Left ventricle myocardium inferior (tissue), 1 donor: Measurements from ENCODE around the gene PARP4. TPM values are rescaled to one million over a fixed set of nuclear protein-coding genes. Genes with fewer than 3 reads are reported as not detected.
"Not testable (repeated sequence)": the region's sequence is repeated elsewhere in the genome, so short reads cannot be mapped to it uniquely, and the experiment has no call there.

Source experiments
- DNase-seq: peaks from one replicate; pipeline ENCODE4 v3.0.0-alpha.2; 2020
- H3K27ac ChIP-seq: fragments of 200-600 bp; replicated peaks from 2 replicates; pipeline ENCODE4 v1.8.0; 2021
- H3K27me3 ChIP-seq: fragments of 200-600 bp; 2 replicates; pipeline ENCODE4 v1.8.0; 2021; ENCODE audit warnings: low read depth
- H3K36me3 ChIP-seq: fragments of 200-600 bp; 2 replicates; pipeline ENCODE4 v1.8.0; 2021
- H3K4me1 ChIP-seq: fragments of 200-600 bp; 2 replicates; pipeline ENCODE4 v1.8.0; 2021
- H3K4me3 ChIP-seq: fragments of 200-600 bp; 2 replicates; pipeline ENCODE4 v1.8.0; 2021; ENCODE audit warnings: mild to moderate bottlenecking, moderate library complexity
- H3K9me3 ChIP-seq: fragments of 200-600 bp; replicated peaks from 2 replicates; pipeline ENCODE4 v1.8.0; 2021
- intact Hi-C: fragments of 100-400 bp; cut with micrococcal nuclease; formaldehyde crosslinking; loops from one replicate; pipeline ENCODE4 v1.11.0; 2022
- total RNA-seq: library from RNA; stranded (reverse); fragmentation: NEBNext Ultra II Directional; extraction: Animal tissue kit (Norgen Biotek cat#: 25700); gene quantifications from one replicate; pipeline ENCODE4 v1.2.1, GENCODE V29; 2021
- TF ChIP-seq, protein P1 (sequence below): fragments of 200-600 bp; IDR thresholded peaks from 2 replicates; pipeline ENCODE4 v1.8.0; 2021; ENCODE audit warnings: antibody characterized with exemption, mild to moderate bottlenecking, borderline replicate concordance
- donor health status: DM: no; HTN: yes; CAD: no; lungs with severe emphysema.

Gene PARP4
- total RNA-seq, 1 donor from 2014 or later = 23.6 TPM

DNA sequence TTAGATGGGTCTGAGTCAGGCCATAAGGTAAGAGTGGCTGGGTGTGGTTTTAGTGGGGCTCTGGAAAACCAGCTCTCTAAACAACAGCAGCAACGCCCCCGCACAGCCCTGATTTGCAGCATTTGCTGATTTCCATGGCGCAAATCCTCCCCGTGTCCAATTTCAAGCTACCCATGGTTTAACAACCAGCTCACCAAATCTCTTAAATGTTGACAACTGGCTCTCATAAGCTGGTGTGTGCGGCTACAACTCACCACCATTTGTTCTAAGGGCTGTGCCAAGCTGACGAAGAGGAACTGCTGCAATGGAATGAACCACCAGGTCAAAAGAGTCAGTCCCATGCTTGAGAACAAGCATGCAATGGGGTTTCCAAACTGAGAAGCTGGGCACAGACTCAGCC is 22.9 kb downstream of the PARP4 start:
- intact Hi-C loops = no loop called here
- Histone ChIP-seq H3K27me3 (no peaks in the 10 kb centered on the region), H3K4me1 (no peaks in the 10 kb centered on the region), H3K4me3 (no peak overlapping the region), H3K36me3 (peaks cover 96% of the 10 kb centered on the region), H3K9me3 (no peaks in the 10 kb centered on the region), H3K27ac (no peak overlapping the region)
- TF ChIP-seq, protein P1, sequence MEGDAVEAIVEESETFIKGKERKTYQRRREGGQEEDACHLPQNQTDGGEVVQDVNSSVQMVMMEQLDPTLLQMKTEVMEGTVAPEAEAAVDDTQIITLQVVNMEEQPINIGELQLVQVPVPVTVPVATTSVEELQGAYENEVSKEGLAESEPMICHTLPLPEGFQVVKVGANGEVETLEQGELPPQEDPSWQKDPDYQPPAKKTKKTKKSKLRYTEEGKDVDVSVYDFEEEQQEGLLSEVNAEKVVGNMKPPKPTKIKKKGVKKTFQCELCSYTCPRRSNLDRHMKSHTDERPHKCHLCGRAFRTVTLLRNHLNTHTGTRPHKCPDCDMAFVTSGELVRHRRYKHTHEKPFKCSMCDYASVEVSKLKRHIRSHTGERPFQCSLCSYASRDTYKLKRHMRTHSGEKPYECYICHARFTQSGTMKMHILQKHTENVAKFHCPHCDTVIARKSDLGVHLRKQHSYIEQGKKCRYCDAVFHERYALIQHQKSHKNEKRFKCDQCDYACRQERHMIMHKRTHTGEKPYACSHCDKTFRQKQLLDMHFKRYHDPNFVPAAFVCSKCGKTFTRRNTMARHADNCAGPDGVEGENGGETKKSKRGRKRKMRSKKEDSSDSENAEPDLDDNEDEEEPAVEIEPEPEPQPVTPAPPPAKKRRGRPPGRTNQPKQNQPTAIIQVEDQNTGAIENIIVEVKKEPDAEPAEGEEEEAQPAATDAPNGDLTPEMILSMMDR = no peak
- DNase-seq = no peak

DNA sequence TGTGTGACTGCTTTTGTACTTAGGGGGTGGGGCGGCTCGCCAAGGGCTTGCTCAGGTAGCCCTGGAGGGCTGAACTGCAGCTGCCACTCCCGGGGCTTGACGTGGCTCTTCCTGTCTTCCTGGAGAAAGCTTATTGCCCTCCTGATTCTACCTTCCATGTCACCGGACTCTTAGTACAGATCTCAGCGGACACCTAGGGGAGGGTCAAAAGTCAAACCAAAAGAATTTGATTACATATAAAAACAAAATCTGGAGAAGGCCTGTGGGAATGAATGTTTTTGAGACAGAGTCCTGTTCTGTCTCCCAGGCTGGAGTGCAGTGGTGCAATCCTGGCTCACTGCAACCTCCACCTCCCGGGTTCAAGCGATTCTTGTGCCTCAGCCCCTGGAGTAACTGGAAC is 24.5 kb downstream of the PARP4 start:
- intact Hi-C loops, DNase-seq, H3K27ac ChIP-seq, H3K4me3 ChIP-seq, H3K9me3 ChIP-seq, H3K4me1 ChIP-seq, H3K27me3 ChIP-seq: not testable (repeated sequence)
- H3K36me3 ChIP-seq = peaks cover 94% of the 10 kb centered on the region

DNA sequence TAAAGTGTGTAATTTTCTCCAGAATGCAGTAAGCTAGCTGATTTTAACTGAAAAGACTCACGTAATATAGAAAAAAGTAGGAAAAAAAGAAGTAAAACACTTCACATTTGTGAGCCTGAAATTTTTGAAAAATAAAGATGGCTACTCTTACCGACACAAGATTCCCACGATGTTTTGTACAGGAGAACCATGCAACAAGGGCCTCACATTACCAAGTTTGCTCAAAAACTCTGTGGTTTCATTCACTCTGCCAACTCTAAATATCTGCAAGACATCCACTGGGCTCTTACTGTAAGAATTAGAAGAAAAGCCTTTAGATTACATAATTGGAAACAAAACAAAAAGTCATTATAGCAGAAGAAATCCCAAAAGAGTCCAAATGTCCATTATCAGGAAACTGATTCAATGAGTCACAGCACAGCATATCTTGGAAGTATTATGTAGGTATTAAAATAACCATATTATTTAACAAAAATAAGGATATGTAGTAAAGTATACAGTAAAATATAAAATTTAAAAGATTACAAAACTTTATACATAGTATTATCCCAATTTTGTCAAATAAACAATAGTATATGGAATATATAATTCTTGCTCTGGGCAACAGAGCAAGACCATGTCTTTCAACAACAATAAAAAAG is 26.4 kb downstream of the PARP4 start:
- DNase-seq, H3K27ac ChIP-seq, intact Hi-C loops, H3K4me3 ChIP-seq, H3K9me3 ChIP-seq, H3K27me3 ChIP-seq, H3K4me1 ChIP-seq: not testable (repeated sequence)
- peaks cover 93% of the 10 kb centered on the region for H3K36me3 ChIP-seq

DNA sequence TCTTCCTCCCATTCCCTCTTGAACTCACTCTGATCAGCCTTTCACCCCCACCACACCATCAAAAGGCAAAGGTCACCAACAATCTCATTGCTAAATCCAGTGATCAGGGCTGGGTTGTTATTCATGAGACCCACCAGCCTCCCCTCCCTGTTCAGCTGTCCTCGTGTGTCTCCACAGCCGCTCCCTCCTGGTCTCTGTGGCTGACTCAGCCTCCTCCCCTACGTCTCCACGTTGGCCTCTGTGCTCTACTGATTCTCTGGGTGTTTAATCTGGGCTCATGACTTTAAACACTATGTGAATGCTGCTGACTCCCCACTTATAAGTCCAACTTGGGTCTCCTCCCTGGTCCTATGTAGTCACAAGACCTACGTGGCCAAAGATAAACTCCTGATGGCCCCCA is 38.9 kb downstream of the PARP4 start:
- DNase-seq = no peak
- no peaks in the 10 kb centered on the region for H3K27me3 ChIP-seq
- H3K36me3 ChIP-seq = peaks cover 85% of the 10 kb centered on the region
- TF ChIP-seq, protein P1 = no peak
- intact Hi-C loops = no loop called here
- no peak overlapping the region for H3K4me3 ChIP-seq
- no peaks in the 10 kb centered on the region for H3K9me3 ChIP-seq
- H3K4me1 ChIP-seq = no peaks in the 10 kb centered on the region
- no peak overlapping the region for H3K27ac ChIP-seq

DNA sequence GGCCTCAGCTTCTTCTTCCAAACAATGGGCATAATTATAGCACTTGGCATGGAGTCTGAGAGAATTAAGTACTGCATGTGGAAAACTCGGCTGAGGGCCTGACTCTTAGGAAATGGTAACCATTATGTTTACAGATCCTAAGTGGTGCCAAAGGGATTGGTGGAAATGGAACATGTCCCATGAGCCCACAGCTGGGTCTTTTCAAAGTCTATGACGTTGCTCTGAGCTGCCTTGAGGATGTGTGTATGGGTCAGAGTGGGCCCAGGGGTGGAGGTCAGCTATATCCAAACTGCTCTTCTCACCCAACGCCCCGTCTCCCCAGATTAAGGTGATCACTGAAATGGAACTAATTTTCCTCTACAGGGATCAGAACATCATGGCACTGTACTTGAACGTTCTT is 40.4 kb downstream of the PARP4 start:
- H3K4me1 ChIP-seq, H3K4me3 ChIP-seq, intact Hi-C loops, H3K27me3 ChIP-seq, H3K9me3 ChIP-seq, H3K27ac ChIP-seq, DNase-seq: not testable (repeated sequence)
- peaks cover 86% of the 10 kb centered on the region for H3K36me3 ChIP-seq

DNA sequence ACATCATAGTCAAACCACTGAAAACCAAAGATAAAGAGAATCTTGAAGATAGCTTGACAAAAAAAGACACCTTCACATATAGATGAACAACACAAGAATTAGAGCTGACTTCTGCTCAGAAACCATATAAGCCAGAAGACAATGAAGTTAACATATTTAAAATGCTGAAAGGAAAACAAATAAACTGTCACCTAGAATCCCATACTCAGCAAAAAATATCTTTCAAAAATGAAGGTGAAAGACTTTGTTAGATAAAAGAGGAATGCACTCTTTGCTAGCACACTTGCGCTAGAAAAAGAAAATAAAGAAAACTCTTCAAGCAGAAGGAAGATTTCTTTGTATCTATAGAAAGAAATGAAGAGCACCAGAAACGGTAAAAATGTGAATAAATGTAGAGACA is 49.5 kb downstream of the PARP4 start:
- no peak for DNase-seq
- no peaks in the 10 kb centered on the region for H3K27me3 ChIP-seq
- TF ChIP-seq, protein P1 = no peak
- H3K9me3 ChIP-seq = no peaks in the 10 kb centered on the region
- intact Hi-C loops = no loop called here
- peaks cover 74% of the 10 kb centered on the region for H3K36me3 ChIP-seq
- H3K27ac ChIP-seq = no peak overlapping the region
- H3K4me3 ChIP-seq = no peak overlapping the region
- peaks cover 4% of the 10 kb centered on the region for H3K4me1 ChIP-seq

DNA sequence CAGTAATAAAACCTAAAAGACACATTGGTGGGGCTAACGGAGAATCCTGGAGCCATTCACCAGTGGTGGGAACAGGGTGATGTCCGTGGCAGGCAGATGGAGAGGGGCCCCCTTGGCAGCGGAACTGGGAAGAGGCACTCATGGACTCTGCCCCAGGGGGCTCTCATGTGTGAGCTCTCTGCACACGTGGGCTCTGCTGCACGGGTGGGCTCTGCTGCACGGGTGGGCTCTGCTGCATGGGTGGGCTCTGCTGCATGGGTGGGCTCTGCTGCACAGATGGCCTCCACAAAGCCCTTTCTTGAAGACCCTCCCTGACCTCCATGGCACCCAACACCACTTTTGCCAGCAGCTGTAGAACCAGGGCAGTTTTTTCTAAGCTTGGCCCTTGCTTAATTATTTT is 52.3 kb downstream of the PARP4 start:
- intact Hi-C loops = no loop called here
- Histone ChIP-seq H3K4me1 (peaks cover 4% of the 10 kb centered on the region), H3K27me3 (no peaks in the 10 kb centered on the region), H3K27ac (no peak overlapping the region), H3K4me3 (no peak overlapping the region), H3K36me3 (peaks cover 65% of the 10 kb centered on the region), H3K9me3 (no peaks in the 10 kb centered on the region)
- no peak for DNase-seq
- TF ChIP-seq, protein P1 = no peak
